Measurements from ENCODE around the gene GRIK4. TPM values are rescaled to one million over a fixed set of nuclear protein-coding genes. Genes with fewer than 3 reads are reported as not detected.
A peak's percentile ranks its signal among the peaks of the same experiment; 100 is the strongest.
"Not testable (repeated sequence)": the region's sequence is repeated elsewhere in the genome, so short reads cannot be mapped to it uniquely, and the experiment has no call there.

Gene GRIK4
- polyA plus RNA-seq, 1 donor from 2014 or later, result 3.4 TPM

DNA sequence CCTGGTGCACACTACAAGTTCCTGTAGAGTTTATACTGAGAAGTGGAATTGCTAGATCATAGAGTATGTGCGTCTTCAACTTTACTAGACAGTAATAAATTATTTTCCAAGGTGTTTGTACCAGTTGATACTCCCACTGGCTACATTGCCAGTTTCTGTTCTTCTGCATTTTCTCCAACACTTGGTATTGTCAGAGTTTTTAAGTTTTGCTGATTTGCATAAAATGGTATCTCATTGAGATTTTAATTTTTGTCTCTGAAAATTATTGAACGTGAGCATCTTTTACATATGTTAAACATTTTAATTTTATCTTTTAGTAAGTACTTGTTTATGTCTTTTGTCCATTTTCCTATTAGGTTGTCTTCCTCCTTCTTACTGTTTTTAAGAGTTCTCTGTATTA is 519.6 kb downstream of the GRIK4 start:
- no peaks in the 10 kb centered on the region for H4K20me1 ChIP-seq (ENCODE audit: insufficient read depth)
- H3K9me2 ChIP-seq (ENCODE audit: insufficient read depth, low read length), result no peaks in the 10 kb centered on the region
- no peak overlapping the region for H3K4me2 ChIP-seq (ENCODE audit: low read length)
- no peak for TF ChIP-seq EZH2 (IDR thresholded peaks at IDR 0.05; ENCODE audit: borderline replicate concordance, insufficient read depth, low read length, poor library complexity, severe bottlenecking)
- no peak for TF ChIP-seq SMC3 (conservative IDR thresholded peaks at IDR 0.05; ENCODE audit: poor library complexity)
- TF ChIP-seq RAD21 (conservative IDR thresholded peaks at IDR 0.05), result no peak
- TF ChIP-seq POLR2AphosphoS5 (IDR thresholded peaks at IDR 0.05), result no peak
- TF ChIP-seq, protein P1, sequence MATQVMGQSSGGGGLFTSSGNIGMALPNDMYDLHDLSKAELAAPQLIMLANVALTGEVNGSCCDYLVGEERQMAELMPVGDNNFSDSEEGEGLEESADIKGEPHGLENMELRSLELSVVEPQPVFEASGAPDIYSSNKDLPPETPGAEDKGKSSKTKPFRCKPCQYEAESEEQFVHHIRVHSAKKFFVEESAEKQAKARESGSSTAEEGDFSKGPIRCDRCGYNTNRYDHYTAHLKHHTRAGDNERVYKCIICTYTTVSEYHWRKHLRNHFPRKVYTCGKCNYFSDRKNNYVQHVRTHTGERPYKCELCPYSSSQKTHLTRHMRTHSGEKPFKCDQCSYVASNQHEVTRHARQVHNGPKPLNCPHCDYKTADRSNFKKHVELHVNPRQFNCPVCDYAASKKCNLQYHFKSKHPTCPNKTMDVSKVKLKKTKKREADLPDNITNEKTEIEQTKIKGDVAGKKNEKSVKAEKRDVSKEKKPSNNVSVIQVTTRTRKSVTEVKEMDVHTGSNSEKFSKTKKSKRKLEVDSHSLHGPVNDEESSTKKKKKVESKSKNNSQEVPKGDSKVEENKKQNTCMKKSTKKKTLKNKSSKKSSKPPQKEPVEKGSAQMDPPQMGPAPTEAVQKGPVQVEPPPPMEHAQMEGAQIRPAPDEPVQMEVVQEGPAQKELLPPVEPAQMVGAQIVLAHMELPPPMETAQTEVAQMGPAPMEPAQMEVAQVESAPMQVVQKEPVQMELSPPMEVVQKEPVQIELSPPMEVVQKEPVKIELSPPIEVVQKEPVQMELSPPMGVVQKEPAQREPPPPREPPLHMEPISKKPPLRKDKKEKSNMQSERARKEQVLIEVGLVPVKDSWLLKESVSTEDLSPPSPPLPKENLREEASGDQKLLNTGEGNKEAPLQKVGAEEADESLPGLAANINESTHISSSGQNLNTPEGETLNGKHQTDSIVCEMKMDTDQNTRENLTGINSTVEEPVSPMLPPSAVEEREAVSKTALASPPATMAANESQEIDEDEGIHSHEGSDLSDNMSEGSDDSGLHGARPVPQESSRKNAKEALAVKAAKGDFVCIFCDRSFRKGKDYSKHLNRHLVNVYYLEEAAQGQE (IDR thresholded peaks at IDR 0.05; ENCODE audit: borderline replicate concordance), result no peak
- TF ChIP-seq, protein P2, sequence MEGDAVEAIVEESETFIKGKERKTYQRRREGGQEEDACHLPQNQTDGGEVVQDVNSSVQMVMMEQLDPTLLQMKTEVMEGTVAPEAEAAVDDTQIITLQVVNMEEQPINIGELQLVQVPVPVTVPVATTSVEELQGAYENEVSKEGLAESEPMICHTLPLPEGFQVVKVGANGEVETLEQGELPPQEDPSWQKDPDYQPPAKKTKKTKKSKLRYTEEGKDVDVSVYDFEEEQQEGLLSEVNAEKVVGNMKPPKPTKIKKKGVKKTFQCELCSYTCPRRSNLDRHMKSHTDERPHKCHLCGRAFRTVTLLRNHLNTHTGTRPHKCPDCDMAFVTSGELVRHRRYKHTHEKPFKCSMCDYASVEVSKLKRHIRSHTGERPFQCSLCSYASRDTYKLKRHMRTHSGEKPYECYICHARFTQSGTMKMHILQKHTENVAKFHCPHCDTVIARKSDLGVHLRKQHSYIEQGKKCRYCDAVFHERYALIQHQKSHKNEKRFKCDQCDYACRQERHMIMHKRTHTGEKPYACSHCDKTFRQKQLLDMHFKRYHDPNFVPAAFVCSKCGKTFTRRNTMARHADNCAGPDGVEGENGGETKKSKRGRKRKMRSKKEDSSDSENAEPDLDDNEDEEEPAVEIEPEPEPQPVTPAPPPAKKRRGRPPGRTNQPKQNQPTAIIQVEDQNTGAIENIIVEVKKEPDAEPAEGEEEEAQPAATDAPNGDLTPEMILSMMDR (IDR thresholded peaks at IDR 0.05; ENCODE audit: poor library complexity, severe bottlenecking), result no peak
- TF ChIP-seq EP300 (conservative IDR thresholded peaks at IDR 0.05; ENCODE audit: poor library complexity, severe bottlenecking), result no peak
- no peak for TF ChIP-seq TAF1 (IDR thresholded peaks at IDR 0.05; ENCODE audit: low read depth)
- no peak for TF ChIP-seq MXI1 (conservative IDR thresholded peaks at IDR 0.05; ENCODE audit: poor library complexity, severe bottlenecking)
- peaks cover 38% of the 10 kb centered on the region for H3K79me2 ChIP-seq (replicated peaks; ENCODE audit: insufficient read depth, low read length)
- no peak overlapping the region for H2AFZ ChIP-seq (ENCODE audit: low read depth, low read length)
- no peaks in the 10 kb centered on the region for H3K9me3 ChIP-seq (ENCODE audit: low read length)
- H3F3A ChIP-seq (ENCODE audit: insufficient read depth, low read length, poor library complexity, severe bottlenecking), result no peaks in the 10 kb centered on the region
- H3K4me3 ChIP-seq (ENCODE audit: low read length), result no peak overlapping the region
- H3K27me3 ChIP-seq (ENCODE audit: insufficient read depth, low read depth, low read length), result no peaks in the 10 kb centered on the region
- no peak overlapping the region for H3K9ac ChIP-seq (ENCODE audit: low read length)
- no peak overlapping the region for H3K27ac ChIP-seq (ENCODE audit: low read length)
- no peaks in the 10 kb centered on the region for H3K36me3 ChIP-seq (ENCODE audit: insufficient read depth, low read length)

DNA sequence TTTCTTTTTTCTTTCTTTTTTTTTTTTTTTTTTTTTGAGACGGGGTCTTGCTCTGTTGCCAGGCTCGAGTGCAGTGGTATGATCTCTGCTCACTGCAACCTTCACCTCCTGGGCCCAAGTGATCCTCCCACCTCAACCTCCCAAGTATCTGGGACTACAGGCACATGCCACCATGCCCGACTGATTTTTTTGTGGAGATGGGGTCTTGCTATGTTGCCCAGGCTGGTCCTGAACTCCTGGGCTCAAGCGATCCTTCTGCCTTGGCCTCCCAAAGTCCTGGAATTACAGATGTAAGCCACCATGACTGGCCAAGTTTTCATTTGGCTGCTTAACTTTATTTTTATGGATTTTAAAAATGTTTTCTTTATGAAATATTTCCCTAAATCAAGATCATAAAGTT is 520.1 kb downstream of the GRIK4 start:
- H3K4me3 ChIP-seq (ENCODE audit: low read length); H3K36me3 ChIP-seq (ENCODE audit: insufficient read depth, low read length); H2AFZ ChIP-seq (ENCODE audit: low read depth, low read length); H3K4me2 ChIP-seq (ENCODE audit: low read length); H3K27me3 ChIP-seq (ENCODE audit: insufficient read depth, low read depth, low read length); H3K9me2 ChIP-seq (ENCODE audit: insufficient read depth, low read length); H3F3A ChIP-seq (ENCODE audit: insufficient read depth, low read length, poor library complexity, severe bottlenecking); H3K27ac ChIP-seq (ENCODE audit: low read length); H3K9ac ChIP-seq (ENCODE audit: low read length); H3K9me3 ChIP-seq (ENCODE audit: low read length); H4K20me1 ChIP-seq (ENCODE audit: insufficient read depth): not testable (repeated sequence)
- peaks cover 36% of the 10 kb centered on the region for H3K79me2 ChIP-seq (replicated peaks; ENCODE audit: insufficient read depth, low read length)

DNA sequence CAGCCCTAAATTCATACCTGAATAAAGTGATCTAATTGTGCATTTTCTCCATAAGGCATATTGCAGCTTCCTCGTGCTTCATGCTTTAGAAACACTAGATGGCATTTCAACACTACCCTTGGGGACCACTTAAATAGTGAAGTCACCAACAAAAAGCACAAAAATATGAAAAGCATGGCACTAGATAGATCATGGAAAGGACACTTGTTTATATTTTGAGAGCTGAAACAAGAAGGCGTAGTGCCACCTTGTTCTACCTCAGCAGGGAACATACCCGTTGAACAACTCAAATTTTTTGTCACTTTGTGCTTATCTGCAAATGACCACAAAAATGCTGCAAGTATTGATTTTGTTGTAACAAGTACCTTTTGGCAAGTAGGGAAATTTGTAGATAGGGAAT is 521.0 kb downstream of the GRIK4 start:
- TF ChIP-seq, protein P2 (IDR thresholded peaks at IDR 0.05; ENCODE audit: poor library complexity, severe bottlenecking), result peak; percentile 15
- no peak for TF ChIP-seq TAF1 (IDR thresholded peaks at IDR 0.05; ENCODE audit: low read depth)
- Histone ChIP-seq H3K9me2 (ENCODE audit: insufficient read depth, low read length) (no peaks in the 10 kb centered on the region), H3K4me3 (ENCODE audit: low read length) (no peak overlapping the region)

More for the DNA sequence above, 521.0 kb downstream of the GRIK4 start:
- H2AFZ ChIP-seq (ENCODE audit: low read depth, low read length), result no peak overlapping the region
- H4K20me1 ChIP-seq (ENCODE audit: insufficient read depth), result no peaks in the 10 kb centered on the region
- no peaks in the 10 kb centered on the region for H3K27me3 ChIP-seq (ENCODE audit: insufficient read depth, low read depth, low read length)
- no peak overlapping the region for H3K4me2 ChIP-seq (ENCODE audit: low read length)
- no peaks in the 10 kb centered on the region for H3K36me3 ChIP-seq (ENCODE audit: insufficient read depth, low read length)
- peaks cover 29% of the 10 kb centered on the region for H3K79me2 ChIP-seq (replicated peaks; ENCODE audit: insufficient read depth, low read length)
- H3K27ac ChIP-seq (ENCODE audit: low read length), result no peak overlapping the region
- H3F3A ChIP-seq (ENCODE audit: insufficient read depth, low read length, poor library complexity, severe bottlenecking), result no peaks in the 10 kb centered on the region
- no peaks in the 10 kb centered on the region for H3K9me3 ChIP-seq (ENCODE audit: low read length)
- H3K9ac ChIP-seq (ENCODE audit: low read length), result no peak overlapping the region

All from neural cell (in vitro differentiated cells).